KOPT-K1 (cell line): ENCODE data around the gene PLPPR1.

Source experiments
- H3K27ac ChIP-seq: fragments of 200-600 bp; sonication (generic); 2 replicates; pipeline ENCODE4 v1.5.1; 2016; ENCODE audit warnings: antibody characterized with exemption, mild to moderate bottlenecking, low read depth, low read length; ENCODE audit not compliant: poor library complexity, severe bottlenecking
- H3K36me3 ChIP-seq: fragments of 200-600 bp; sonication (generic); 2 replicates; pipeline ENCODE4 v1.5.1; 2017; ENCODE audit warnings: antibody characterized with exemption, mild to moderate bottlenecking, low read length, moderate library complexity; ENCODE audit not compliant: insufficient read depth
- H3K9me3 ChIP-seq: fragments of 200-600 bp; sonication (generic); 2 replicates; pipeline ENCODE4 v1.5.1; 2017; ENCODE audit warnings: antibody characterized with exemption, low read length, mild to moderate bottlenecking; ENCODE audit not compliant: insufficient read depth, poor library complexity, severe bottlenecking

PLPPR1 gene

GRCh38 chr9:101028346-101029314, at the start of gene PLPPR1:
Gene PLPPR1, plus strand, starts transcription at chr9:101028727.
- Histone ChIP-seq H3K9me3 (no peaks in the 10 kb centered on the region), H3K27ac (no peak within 1 kb of the TSS), H3K36me3 (no peaks in the 10 kb centered on the region)

- no peaks in the 10 kb centered on the region for H3K9me3 ChIP-seq
- H3K27ac ChIP-seq: no peak overlapping the region
- H3K36me3 ChIP-seq: no peaks in the 10 kb centered on the region
These were observed 38.8 kb upstream of the PLPPR1 start for GRCh38 chr9:100989731-100990130.

- no peaks in the 10 kb centered on the region for H3K9me3 ChIP-seq
- H3K27ac ChIP-seq: no peak overlapping the region
- H3K36me3 ChIP-seq: no peaks in the 10 kb centered on the region
These were observed 37.7 kb upstream of the PLPPR1 start for GRCh38 chr9:100990605-100991381.

GRCh38 chr9:100992632-100993031, 35.9 kb upstream of the PLPPR1 start:
- Histone ChIP-seq H3K36me3 (no peaks in the 10 kb centered on the region), H3K27ac (no peak overlapping the region), H3K9me3 (no peaks in the 10 kb centered on the region)

- H3K9me3 ChIP-seq: no peaks in the 10 kb centered on the region
- H3K27ac ChIP-seq: no peak overlapping the region
These were observed 28.5 kb upstream of the PLPPR1 start for GRCh38 chr9:100999906-101000544.

GRCh38 chr9:101005246-101005645, 23.3 kb upstream of the PLPPR1 start:
- Histone ChIP-seq H3K36me3 (no peaks in the 10 kb centered on the region), H3K9me3 (no peaks in the 10 kb centered on the region), H3K27ac (no peak overlapping the region)

More at GRCh38 chr9:100999906-101000544, 28.5 kb upstream of the PLPPR1 start:
- H3K36me3 ChIP-seq: no peaks in the 10 kb centered on the region

- Histone ChIP-seq H3K9me3 (no peaks in the 10 kb centered on the region), H3K27ac (no peak overlapping the region), H3K36me3 (no peaks in the 10 kb centered on the region)
These were observed 14.0 kb upstream of the PLPPR1 start for GRCh38 chr9:101014566-101014965.

- no peaks in the 10 kb centered on the region for H3K36me3 ChIP-seq
- H3K27ac ChIP-seq: no peak overlapping the region
- H3K9me3 ChIP-seq: no peaks in the 10 kb centered on the region
These were observed 10.1 kb upstream of the PLPPR1 start for GRCh38 chr9:101018467-101018866.

GRCh38 chr9:101022704-101023103, 5.8 kb upstream of the PLPPR1 start:
- Histone ChIP-seq H3K27ac (no peak overlapping the region), H3K9me3 (no peaks in the 10 kb centered on the region)

GRCh38 chr9:101025940-101026339, 2.6 kb upstream of the PLPPR1 start:
- Histone ChIP-seq H3K9me3 (no peaks in the 10 kb centered on the region), H3K27ac (no peak overlapping the region), H3K36me3 (no peaks in the 10 kb centered on the region)

More at GRCh38 chr9:101022704-101023103, 5.8 kb upstream of the PLPPR1 start:
- no peaks in the 10 kb centered on the region for H3K36me3 ChIP-seq

GRCh38 chr9:101026824-101027223, 1.7 kb upstream of the PLPPR1 start:
- H3K27ac ChIP-seq: no peak overlapping the region
- no peaks in the 10 kb centered on the region for H3K9me3 ChIP-seq

GRCh38 chr9:101027236-101027635, 1.3 kb upstream of the PLPPR1 start:
- H3K36me3 ChIP-seq: no peaks in the 10 kb centered on the region
- no peaks in the 10 kb centered on the region for H3K9me3 ChIP-seq
- H3K27ac ChIP-seq: no peak overlapping the region

More at GRCh38 chr9:101026824-101027223, 1.7 kb upstream of the PLPPR1 start:
- no peaks in the 10 kb centered on the region for H3K36me3 ChIP-seq

GRCh38 chr9:101027733-101028345, 688 bp upstream of the PLPPR1 start:
- H3K9me3 ChIP-seq: no peaks in the 10 kb centered on the region
- H3K36me3 ChIP-seq: no peaks in the 10 kb centered on the region
- no peak overlapping the region for H3K27ac ChIP-seq

GRCh38 chr9:101029315-101030085, 973 bp downstream of the PLPPR1 start:
- H3K9me3 ChIP-seq: no peaks in the 10 kb centered on the region
- H3K36me3 ChIP-seq: no peaks in the 10 kb centered on the region
- no peak overlapping the region for H3K27ac ChIP-seq
